NCI-H1092 (cell line): ENCODE measurements around the gene METRNL.
"Not testable (repeated sequence)": the region's sequence is repeated elsewhere in the genome, so short reads cannot be mapped to it uniquely, and the experiment has no call there.

Experiments used
- DNase-seq: peaks from one replicate; lab custom pipeline; 2025; lab: John Stamatoyannopoulos, UW

The METRNL gene

GRCh38 chr17:83108709-83109108 lies 29.3 kb downstream of the METRNL start:
- no peak for DNase-seq

DNA sequence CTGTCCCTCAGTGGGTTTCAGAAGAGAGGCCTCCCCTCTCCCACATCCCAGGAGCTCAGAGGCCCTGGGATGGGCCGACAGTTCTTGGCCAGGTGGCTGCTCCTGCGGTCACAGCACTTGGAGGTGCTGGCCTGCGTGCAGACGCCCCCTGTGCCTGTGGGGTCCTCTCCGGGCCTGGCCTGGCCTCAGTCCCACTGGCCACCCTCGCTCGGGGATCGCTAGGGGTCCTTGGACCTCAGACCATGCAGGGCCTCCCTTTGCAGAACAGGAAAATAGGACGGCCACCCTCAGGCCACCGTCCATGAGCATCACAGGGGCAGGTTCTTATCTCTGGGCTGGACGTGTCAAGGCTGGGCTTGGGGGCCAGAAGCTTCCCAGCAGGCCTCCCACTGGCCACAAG lies 30.0 kb downstream of the METRNL start:
- DNase-seq = no peak

DNA sequence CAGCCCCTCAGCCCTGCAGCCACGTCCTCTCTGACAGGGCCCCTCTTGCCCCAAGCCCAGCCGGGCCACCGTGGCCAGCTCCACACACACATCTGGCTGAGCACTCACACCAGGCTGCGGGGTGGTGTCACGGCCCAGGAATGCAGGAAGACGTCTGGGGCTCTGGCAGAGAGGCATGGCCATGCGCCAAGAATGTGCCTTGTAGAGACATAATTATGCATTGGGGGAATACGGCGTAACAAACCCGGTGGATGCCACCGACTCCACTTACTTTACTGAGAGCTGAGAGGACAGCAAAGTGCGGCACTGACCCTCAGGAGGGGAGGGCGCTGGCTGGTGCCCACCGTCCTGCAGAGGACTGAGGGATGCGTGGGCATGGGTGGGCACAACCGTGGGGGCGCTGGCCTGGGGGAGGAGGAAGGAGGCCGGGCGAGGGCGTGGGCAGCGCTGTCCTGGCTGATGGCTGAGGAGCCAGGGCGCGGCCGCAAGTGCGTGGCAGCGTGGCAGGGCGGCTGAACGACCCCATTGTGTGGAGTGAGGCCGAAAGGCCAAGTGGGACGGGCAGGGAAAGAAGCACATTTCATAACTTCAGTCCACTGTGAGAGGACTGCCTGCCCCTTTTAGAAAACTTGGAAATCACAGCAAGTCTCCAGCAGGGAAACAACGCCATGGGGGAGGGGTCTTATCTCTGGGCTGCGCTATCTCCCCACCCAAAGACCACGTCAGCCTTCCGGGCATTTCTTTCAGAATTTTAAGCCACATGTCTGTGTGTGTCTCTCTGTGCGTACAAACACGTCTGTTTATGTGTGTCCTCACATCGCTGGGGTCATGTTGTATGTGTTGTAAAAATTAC lies 30.6 kb downstream of the METRNL start:
- no peak for DNase-seq

DNA sequence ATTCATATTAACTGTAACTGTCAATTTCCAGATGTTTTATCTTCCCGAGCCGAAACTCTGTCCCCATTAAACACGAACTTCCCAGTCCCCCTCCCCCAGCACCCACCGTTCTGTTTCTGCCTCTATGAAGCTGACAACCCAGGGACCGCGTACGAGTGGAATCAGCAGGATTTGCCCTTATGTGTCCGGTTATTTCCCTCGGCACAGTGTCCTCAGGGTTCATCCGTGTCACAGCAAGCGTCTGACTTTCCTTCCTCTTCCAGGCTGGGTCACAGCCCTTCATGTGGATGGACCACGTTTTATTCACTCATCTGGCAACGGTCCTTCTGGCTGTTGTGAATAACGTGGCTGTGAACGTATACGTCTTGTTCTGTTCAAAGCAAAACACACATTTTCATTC lies 31.3 kb downstream of the METRNL start:
- no peak for DNase-seq

- no peak for DNase-seq
These were observed 32.3 kb downstream of the METRNL start for GRCh38 chr17:83111516-83112282.

DNA sequence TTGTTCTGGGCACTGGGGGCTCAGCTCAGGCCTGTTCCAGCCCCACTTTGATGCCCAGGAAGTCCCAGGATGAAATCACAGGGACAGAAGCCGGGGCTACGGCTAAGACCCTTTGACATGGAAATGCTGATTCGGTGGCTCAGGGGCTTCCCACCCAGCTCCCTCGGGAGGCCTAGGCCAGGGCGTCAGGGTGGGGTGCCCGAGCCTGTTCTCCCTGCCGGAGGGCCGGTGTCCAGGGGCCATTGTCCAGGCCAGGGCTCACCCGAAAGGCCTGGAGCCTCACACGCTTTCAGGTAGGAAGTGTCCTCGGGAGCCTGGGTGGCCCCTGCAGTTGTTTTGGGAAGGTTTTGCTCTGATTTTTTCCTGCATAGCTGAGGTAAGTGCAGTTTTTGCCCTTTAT lies 34.0 kb downstream of the METRNL start:
- no peak for DNase-seq

DNA sequence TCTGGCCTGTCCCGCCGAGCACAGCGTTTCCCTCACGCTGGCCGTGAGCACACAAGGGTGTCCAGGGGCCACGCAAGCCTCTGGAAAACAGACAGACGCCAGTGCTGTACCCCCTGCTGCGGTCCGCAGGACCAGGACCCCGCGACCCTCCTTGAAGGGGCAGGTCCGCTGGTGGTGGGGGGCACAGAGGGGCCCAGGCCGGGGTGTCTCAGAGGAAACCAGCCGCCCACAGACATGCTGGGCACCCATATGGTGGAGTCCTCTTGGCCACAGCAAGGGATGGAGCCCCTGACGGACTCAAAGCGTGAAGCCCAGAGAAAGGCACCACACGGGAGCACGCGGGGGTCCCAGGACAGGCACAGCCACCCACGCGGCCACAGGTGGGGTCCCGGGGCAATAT lies 34.4 kb downstream of the METRNL start:
- DNase-seq = no peak

DNA sequence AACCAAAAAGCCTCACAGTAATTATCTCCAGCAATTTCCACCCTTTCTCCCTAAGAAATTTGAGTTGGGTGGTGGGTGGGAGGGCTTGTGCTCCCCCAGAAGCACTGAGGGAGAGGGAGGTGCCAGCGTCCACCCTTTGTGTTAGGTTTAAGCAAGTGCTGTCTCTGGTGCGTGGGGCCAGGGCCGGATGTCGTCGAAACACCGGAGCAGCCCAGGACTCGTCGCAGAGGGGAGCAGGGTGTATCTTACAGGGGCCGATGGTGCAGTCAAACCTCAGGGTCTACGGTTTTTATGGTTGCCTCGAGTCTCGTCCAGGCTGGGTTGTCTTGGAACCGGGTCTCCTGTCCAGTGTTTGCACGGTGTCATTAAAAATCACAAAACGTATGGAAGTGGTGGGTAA lies 35.3 kb downstream of the METRNL start:
- no peak for DNase-seq

DNA sequence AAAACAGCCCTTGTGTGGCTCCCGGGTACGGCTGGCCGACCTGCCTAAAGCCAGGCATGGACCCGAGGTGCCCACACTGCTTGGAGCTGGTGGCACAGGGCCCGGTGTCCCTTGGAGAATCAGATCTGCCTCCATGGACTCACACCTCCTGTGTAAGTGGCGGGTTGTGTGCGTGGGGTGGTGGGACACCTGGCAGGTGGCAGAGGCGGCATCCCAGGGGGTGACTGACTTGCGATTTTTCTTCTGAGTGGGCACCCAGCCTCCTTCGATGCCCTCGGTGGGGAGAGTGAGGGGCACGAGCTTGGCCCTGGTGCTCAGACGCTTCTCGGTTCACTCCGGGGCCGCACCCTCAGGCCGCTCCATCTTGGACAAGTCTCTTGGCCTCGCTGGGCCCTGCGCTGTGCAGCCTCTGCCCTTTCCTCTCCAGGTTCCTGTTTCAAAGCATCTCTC lies 35.8 kb downstream of the METRNL start:
- DNase-seq = no peak

GRCh38 chr17:83115832-83116231 lies 36.4 kb downstream of the METRNL start:
- no peak for DNase-seq

- no peak for DNase-seq
These were observed 36.9 kb downstream of the METRNL start for GRCh38 chr17:83116311-83116771.

DNA sequence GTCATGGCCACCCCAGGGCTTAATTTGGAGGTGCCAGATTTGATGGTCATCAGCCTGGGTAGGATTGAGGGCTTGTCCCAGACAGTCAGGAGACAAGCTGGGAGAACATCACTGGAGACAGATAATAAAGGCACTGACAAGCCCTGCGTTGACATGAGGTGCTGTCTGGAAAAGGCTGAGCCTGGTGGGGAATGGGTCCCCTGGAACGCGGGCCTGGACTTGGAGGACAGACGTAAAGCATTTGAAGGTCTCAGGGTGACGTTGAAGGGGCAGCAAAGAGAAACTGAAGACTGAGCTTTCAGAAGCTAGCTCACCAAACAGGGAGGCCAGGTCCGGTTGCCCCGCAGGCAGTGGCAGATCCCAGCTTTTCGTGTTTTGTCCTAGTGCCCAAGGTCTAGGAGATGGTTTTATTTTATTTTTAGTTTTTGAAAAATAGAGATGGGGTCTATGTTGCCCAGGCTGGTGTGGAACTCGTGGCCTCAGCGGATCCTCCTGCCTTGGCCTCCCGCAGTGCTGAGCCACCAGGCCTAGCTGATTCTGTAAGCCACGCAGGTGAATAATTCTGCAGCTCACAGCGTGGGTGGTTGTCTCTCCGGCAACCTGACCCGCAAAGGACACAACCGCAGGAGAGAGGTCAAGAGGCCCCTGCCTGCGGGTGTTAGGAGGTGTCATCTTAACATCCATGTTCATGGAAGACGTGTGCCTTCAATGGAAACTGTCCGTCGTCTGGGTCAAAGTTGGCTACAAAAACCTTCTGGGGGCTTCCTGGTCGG lies 37.6 kb downstream of the METRNL start:
- no peak for DNase-seq

DNA sequence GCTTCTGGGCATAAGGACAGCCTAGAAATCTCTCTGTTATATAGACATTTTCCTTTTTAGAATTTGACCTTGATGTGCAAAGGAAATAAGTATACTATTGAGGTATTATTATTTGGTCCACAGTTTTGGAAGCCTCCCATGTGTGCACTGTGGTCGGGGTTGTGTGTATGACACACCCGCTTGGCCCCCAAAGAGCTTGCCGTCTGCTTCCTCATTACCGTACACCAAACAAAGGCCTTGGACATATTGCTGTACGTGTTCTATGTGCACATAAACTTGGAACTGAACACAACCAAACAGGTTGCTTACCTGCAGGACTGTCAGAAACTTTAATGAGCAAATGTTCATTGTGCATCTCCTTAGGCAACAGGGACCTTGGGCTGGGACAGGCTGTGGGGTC lies 38.2 kb downstream of the METRNL start:
- DNase-seq = no peak

- no peak for DNase-seq
These were observed 38.8 kb downstream of the METRNL start for GRCh38 chr17:83118071-83118841.

DNA sequence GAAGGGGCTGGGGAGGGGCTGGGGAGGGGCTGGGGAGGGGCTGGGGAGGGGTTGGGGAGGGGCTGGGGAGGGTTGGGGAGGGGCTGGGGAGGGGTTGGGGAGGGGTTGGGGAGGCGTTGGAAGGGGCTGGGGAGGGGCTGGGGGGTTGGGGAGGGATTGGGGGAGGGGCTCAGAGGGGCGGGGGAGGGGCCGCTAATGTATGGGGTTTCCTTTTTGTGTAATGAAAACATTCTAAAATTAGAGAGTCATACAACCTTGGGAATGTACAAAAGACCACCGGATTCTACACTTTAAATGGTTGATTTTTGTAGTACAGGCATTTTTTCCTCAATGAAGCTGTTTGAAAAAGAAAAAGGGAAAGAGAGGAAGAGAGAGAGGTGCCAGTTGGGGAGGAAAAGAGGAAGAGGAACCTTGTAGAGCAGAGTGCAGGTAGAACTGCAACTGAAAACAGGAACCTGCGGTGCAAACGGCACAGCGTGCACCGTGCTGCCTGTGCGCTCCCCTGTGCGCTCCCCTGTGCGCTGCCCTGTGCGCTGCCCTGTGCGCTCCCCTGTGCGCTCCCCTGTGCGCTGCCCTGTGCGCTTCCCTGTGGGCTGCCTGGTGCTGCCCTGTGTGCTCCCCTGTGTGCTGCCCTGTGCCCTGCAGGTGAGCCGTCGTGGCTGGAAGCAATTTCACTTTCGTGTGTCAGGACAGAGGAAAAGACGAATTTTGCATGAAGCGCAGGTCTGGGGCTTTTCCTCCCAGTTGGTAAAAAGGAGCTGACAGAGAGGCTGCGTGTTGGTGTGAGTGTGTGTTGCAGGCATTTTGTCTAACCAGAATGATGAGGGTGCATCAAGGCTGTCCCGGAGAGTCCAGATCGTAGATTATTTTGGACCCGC lies 40.8 kb downstream of the METRNL start:
- DNase-seq = no peak

GRCh38 chr17:83121473-83121872 lies 42.1 kb downstream of the METRNL start:
- DNase-seq = not testable (repeated sequence)

DNA sequence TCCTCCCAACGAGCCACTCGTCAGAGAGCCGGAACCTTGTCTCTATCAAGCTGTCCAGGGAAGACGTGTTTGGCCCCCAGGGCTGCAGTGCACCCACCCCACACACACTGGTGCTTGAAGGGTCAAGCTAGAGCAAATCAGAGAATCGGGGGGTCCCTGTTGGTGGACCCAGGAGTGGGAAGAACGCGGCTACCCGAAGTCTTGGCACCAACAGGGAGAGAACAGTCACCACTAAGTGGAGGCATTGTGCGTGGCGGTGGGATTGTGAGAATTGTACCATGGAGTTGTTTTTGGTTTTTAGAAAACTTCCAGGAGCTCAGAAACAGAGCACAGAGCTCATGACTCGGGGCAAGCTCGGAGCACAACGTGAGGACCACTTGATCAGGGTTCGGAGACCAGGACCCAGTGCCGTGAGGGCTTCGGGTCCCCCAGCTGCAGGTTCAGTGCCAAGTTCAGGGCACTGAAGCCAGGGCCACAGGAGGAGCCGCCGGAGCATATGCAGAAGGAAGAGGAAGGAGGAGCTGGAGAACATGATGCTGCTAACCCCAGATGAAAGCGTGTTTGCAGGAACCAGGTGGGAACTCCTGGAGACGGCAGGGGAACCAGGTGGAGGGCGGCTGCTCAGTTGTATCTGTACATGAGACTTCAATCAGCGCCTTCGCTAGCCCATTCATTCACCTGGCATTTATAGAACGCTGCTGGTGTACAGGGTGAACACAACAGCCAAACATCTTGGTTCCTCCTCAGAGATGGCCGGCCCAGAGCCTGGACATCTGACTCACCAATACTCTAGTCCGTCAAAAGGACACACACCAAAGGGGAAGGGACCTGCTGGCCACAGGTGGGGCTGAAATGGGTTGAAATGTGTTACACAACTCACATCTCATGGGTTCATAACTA lies 42.8 kb downstream of the METRNL start:
- no peak for DNase-seq

DNA sequence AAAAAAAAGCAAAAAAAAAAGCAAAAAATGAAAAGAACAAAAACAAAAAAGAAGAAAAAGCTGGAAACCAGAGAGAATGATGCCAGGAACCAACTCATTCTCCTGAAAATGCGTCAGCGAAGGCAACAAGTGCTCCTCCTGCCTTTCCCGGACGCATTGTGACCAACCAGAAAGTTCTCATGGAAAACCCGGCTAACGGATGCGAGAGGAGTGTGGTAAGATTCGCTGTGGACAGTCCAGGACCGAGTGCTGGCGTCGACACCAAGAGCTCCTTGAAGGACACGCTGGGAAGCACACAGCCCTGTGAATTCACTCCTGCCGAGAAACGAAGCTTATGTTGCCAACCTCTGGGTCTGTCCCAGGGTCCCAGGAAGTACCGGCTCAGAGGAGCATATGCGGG lies 43.4 kb downstream of the METRNL start:
- DNase-seq = no peak
